ENCODE results near the gene CERS6.

CERS6 gene

GRCh38 chr2:168536925-168537466 lies 80.9 kb downstream of the CERS6 start:
- no peak for TF ChIP-seq CTCF (IDR thresholded peaks at IDR 0.05; ENCODE audit: low read length, missing control alignments)
- DNase-seq (ENCODE audit: low read depth) = no peak
- H3K4me3 ChIP-seq (replicated peaks; ENCODE audit: low read depth, low read length) = no peak overlapping the region

GRCh38 chr2:168538133-168538532 lies 82.1 kb downstream of the CERS6 start:
- TF ChIP-seq CTCF (IDR thresholded peaks at IDR 0.05; ENCODE audit: low read length, missing control alignments) = no peak
- no peak for DNase-seq (ENCODE audit: low read depth)
- H3K4me3 ChIP-seq (replicated peaks; ENCODE audit: low read depth, low read length) = no peak overlapping the region

- DNase-seq (ENCODE audit: low read depth) = no peak
- no peak overlapping the region for H3K4me3 ChIP-seq (replicated peaks; ENCODE audit: low read depth, low read length)
- no peak for TF ChIP-seq CTCF (IDR thresholded peaks at IDR 0.05; ENCODE audit: low read length, missing control alignments)
These were observed 82.5 kb downstream of the CERS6 start for GRCh38 chr2:168538534-168538933.

- no peak for DNase-seq (ENCODE audit: low read depth)
- TF ChIP-seq CTCF (IDR thresholded peaks at IDR 0.05; ENCODE audit: low read length, missing control alignments) = no peak
- no peak overlapping the region for H3K4me3 ChIP-seq (replicated peaks; ENCODE audit: low read depth, low read length)
These were observed 83.9 kb downstream of the CERS6 start for GRCh38 chr2:168539945-168540344.

- no peak for TF ChIP-seq CTCF (IDR thresholded peaks at IDR 0.05; ENCODE audit: low read length, missing control alignments)
- no peak overlapping the region for H3K4me3 ChIP-seq (replicated peaks; ENCODE audit: low read depth, low read length)
- DNase-seq (ENCODE audit: low read depth) = no peak
These were observed 85.8 kb downstream of the CERS6 start for GRCh38 chr2:168541858-168542257.

- no peak for TF ChIP-seq CTCF (IDR thresholded peaks at IDR 0.05; ENCODE audit: low read length, missing control alignments)
- H3K4me3 ChIP-seq (replicated peaks; ENCODE audit: low read depth, low read length) = no peak overlapping the region
- no peak for DNase-seq (ENCODE audit: low read depth)
These were observed 87.0 kb downstream of the CERS6 start for GRCh38 chr2:168543037-168543436.

- TF ChIP-seq CTCF (IDR thresholded peaks at IDR 0.05; ENCODE audit: low read length, missing control alignments) = no peak
- no peak for DNase-seq (ENCODE audit: low read depth)
- H3K4me3 ChIP-seq (replicated peaks; ENCODE audit: low read depth, low read length) = no peak overlapping the region
These were observed 87.9 kb downstream of the CERS6 start for GRCh38 chr2:168543935-168544334.
